ENCODE results near the gene CD96.

DNA sequence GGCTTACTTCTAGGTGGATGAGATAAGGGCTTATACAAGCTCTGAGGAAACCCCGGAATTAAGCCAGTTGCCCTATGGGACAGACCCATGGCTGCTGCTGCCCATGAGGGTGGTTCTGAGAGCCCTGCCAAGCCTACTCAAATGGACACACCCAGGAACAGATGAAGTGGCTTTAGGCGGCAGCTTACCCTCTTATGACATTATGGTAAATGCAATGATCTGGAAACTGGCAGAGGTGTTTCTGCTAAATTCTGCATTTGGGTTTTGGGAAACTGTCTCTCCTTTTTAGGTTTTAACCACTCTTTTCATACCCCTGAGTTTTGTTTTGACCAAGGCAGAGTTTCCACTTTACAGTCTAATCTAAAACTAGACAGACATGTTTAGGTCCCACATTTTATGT is 62.1 kb downstream of the CD96 start:
- TF ChIP-seq POLR2A (IDR thresholded peaks at IDR 0.05) = no peak
- TF ChIP-seq, protein P1, sequence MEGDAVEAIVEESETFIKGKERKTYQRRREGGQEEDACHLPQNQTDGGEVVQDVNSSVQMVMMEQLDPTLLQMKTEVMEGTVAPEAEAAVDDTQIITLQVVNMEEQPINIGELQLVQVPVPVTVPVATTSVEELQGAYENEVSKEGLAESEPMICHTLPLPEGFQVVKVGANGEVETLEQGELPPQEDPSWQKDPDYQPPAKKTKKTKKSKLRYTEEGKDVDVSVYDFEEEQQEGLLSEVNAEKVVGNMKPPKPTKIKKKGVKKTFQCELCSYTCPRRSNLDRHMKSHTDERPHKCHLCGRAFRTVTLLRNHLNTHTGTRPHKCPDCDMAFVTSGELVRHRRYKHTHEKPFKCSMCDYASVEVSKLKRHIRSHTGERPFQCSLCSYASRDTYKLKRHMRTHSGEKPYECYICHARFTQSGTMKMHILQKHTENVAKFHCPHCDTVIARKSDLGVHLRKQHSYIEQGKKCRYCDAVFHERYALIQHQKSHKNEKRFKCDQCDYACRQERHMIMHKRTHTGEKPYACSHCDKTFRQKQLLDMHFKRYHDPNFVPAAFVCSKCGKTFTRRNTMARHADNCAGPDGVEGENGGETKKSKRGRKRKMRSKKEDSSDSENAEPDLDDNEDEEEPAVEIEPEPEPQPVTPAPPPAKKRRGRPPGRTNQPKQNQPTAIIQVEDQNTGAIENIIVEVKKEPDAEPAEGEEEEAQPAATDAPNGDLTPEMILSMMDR (IDR thresholded peaks at IDR 0.05) = no peak

All from right lobe of liver (tissue), 4 donors.